ENCODE results near the gene SEPHS2. TPM values are rescaled to one million over a fixed set of nuclear protein-coding genes. Genes with fewer than 3 reads are reported as not detected.
"Not testable (repeated sequence)": the region's sequence is repeated elsewhere in the genome, so short reads cannot be mapped to it uniquely, and the experiment has no call there.

Gene SEPHS2
- total and polyA plus RNA-seq, 8 donors: 14.8 to 35.4 (median 25.4) TPM

DNA sequence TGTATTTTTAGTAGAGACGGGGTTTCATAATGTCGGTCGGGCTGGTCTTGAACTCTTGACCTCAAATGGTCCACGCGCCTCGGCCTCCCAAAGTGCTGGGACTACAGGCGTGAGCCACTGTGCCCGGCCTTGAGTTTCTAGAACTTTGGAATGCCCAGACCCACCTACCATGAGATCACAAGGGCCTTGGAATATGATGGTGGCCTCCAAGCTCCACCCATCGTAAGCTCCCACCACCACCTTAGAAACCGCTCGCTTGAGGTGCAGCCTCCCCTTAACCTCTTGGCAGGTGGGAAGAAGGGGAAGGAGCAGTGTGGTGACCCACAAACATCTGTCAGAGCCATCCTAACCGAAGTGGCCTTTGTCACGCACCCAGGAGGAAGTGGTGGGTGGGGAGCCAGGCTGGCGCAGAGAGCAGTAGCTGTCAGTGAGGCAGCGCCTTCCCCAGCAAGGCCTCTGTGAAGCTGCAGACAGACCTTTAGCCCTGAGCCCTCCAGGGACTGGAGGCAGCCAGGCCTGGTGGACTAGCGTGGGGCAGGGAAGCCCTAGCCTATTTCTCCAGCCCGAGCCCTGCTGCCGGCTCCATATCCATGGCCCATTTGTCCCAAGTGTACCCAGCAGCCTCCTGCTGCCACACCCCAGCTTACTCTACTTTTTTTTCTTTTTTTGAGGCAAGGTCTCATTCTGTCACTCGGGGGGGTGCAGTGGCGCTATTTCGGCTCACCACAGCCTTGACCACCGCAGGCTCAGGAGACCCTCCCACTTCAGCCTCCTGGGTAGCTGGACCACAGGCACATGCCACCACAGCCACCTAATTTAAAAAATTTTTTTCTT, 13.1 kb upstream of the SEPHS2 start:
- no peak overlapping the region for H3K4me3 ChIP-seq
- no peaks in the 10 kb centered on the region for H3K36me3 ChIP-seq
- no peaks in the 10 kb centered on the region for H3K4me1 ChIP-seq
- no peak for FAIRE-seq
- peak in 1 of 6 donors; percentile 31 for DNase-seq
- TF ChIP-seq, protein P1, sequence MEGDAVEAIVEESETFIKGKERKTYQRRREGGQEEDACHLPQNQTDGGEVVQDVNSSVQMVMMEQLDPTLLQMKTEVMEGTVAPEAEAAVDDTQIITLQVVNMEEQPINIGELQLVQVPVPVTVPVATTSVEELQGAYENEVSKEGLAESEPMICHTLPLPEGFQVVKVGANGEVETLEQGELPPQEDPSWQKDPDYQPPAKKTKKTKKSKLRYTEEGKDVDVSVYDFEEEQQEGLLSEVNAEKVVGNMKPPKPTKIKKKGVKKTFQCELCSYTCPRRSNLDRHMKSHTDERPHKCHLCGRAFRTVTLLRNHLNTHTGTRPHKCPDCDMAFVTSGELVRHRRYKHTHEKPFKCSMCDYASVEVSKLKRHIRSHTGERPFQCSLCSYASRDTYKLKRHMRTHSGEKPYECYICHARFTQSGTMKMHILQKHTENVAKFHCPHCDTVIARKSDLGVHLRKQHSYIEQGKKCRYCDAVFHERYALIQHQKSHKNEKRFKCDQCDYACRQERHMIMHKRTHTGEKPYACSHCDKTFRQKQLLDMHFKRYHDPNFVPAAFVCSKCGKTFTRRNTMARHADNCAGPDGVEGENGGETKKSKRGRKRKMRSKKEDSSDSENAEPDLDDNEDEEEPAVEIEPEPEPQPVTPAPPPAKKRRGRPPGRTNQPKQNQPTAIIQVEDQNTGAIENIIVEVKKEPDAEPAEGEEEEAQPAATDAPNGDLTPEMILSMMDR (IDR thresholded peaks at IDR 0.05): no peak
- intact Hi-C loops (cut with DNase I): loop anchor here in 1 of 3 donors (10.0 kb wide), 1 partner anchor 56 kb away; no protein-coding TSS in a partner anchor
- H3K27ac ChIP-seq: no peak overlapping the region
- H3K27me3 ChIP-seq: no peaks in the 10 kb centered on the region
- H3K9me3 ChIP-seq: no peaks in the 10 kb centered on the region
- 80 to 90% methylated on average over 22 of the region's 22 CpGs for WGBS, 2 donors
- peak in 2 of 4 donors; percentile 60 to 73 for ATAC-seq

DNA sequence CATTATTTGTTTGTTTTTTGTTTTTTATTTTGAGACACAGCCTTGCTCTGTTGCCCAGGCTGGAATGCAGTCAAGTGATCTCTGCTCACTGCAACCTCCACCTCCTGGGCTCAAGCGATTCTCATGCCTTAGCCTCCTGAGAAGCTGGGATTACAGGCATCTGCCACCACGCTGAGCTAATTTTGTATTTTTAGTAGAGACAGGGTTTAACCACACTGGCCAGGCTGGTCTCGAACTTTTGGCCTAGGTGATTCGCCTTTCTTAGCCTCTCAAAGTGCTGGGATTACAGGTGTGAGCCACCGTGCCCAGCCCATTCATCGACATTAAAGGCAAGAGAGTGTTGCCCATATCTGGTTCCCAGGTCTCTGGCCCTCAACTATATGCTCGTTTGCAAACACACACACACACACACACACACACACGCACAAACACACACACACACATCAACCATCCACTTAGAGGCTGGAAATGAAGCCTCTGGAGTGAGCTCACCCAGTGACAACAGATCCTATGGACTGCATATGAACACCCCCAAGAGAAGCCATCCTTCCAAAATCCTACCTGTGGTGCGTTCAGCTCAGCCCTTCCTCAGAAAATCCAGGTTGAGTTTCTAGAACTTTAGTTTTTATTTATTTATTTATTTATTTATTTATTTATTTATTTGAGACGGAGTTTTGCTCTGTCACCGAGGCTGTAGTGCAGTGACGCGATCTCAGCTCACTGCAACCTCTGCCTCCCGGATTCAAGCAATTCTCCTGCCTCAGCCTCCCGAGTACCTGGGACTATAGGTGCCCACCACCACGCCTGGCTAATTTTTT, 12.3 kb upstream of the SEPHS2 start:
- FAIRE-seq (no peak), ATAC-seq (no peak), DNase-seq (no peak)
- TF ChIP-seq, protein P1 (IDR thresholded peaks at IDR 0.05): no peak
- H3K36me3 ChIP-seq: no peaks in the 10 kb centered on the region
- H3K9me3 ChIP-seq: no peaks in the 10 kb centered on the region
- H3K27ac ChIP-seq: no peak overlapping the region
- WGBS, 2 donors: 87 to 90% methylated on average over 16 of the region's 16 CpGs
- no peaks in the 10 kb centered on the region for H3K27me3 ChIP-seq
- intact Hi-C loops (cut with DNase I): loop anchor here in 1 of 3 donors (10.0 kb wide), 1 partner anchor 57 kb away; no protein-coding TSS in a partner anchor
- H3K4me3 ChIP-seq: no peak overlapping the region
- no peaks in the 10 kb centered on the region for H3K4me1 ChIP-seq

DNA sequence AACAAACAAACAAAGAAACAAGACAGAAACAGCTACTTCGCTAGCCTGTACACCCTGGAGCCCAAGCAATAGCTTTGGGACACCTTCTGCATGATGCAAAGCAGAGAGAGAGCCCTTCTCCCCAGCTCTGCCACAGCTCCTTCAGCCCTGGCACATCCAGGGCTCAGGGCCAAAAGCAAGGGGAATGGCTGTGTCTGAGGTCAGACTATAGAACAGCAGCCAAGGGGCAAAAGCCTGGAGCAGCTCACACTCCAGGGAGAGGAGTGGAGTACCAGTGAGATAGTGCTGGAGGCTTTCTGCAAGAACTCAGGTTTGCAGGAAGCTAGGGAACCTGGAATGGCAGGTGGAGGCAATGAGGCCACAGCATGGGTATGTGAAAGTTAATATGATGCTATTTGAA, 11.6 kb upstream of the SEPHS2 start:
- no peak for ATAC-seq
- no peaks in the 10 kb centered on the region for H3K4me1 ChIP-seq
- no peaks in the 10 kb centered on the region for H3K27me3 ChIP-seq
- intact Hi-C loops (cut with DNase I): loop anchor here in 1 of 3 donors (10.0 kb wide), 1 partner anchor 58 kb away; no protein-coding TSS in a partner anchor
- DNase-seq: no peak
- 95 to 96% methylated on average over 1 of the region's 1 CpG for WGBS, 2 donors
- TF ChIP-seq, protein P1 (IDR thresholded peaks at IDR 0.05): no peak
- no peaks in the 10 kb centered on the region for H3K9me3 ChIP-seq
- no peak overlapping the region for H3K27ac ChIP-seq
- H3K4me3 ChIP-seq: no peak overlapping the region
- no peak for FAIRE-seq
- no peaks in the 10 kb centered on the region for H3K36me3 ChIP-seq

DNA sequence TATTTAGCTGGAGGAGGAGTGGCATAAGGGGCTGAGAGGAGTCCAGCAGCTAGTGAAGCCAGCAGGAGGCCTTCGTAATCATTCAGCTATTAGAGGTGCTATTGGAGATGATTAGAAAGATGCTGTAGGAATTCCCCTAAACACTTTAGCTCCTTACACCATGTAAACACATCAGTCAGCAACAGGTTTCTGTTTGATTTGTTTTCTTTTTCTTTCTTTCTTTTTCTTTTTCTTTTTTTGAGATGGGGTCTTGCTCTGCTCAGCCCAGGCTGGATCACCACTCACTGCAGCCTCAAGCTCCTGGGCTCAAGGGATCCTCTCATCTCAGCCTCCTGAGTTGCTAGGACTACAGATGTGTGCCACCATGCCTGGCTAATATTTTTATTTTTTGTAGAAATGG, 10.6 kb upstream of the SEPHS2 start:
- intact Hi-C loops (cut with DNase I): loop anchor here in 1 of 3 donors (10.0 kb wide), 1 partner anchor 58 kb away; no protein-coding TSS in a partner anchor
- TF ChIP-seq, protein P1 (IDR thresholded peaks at IDR 0.05): no peak
- WGBS, 2 donors: 84 to 96% methylated on average over 1 of the region's 1 CpG

DNA sequence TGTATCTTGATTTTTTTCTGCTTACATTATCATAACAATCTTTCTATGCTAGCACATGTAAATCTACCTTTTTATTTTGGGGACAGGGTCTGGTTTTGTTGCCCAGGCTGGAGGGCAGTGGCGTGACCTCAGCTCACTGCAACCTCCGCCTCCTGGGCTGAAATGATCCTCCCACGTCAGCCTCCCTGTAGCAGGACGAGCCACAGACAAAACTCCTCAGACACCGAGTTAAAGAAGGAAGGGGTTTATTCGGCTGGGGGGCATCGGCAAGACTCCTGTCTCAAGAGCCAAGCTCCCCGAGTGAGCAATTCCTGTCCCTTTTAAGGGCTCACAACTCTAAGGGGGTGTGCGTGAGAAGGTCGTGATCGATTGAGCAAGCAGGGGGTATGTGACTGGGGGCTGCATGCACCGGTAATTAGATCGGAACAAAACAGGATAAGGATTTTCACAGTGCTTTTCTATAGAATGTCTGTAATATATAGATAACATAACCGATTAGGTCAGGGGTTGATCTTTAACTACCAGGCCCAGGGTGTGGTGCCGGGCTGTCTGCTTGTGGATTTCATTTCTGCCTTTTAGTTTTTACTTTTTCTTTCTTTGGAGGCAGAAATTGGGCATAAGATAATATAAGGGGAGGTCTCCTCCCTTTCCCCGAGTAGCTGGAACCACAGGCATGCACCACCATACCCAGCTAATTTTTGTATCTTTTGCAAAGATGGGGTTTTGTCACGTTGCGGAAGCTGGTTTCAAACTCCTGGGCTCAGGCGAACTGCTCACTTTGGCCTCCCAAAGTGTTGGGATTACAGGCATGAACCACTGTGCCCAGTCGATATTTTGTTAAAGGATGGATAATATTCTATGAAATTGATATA, 7.3 kb upstream of the SEPHS2 start:
- H3K27ac ChIP-seq, H3K27me3 ChIP-seq, H3K4me1 ChIP-seq, H3K4me3 ChIP-seq, DNase-seq, ATAC-seq, FAIRE-seq, H3K9me3 ChIP-seq, H3K36me3 ChIP-seq: not testable (repeated sequence)
- WGBS, 2 donors: 66 to 74% methylated on average over 20 of the region's 20 CpGs
- intact Hi-C loops (cut with DNase I): loop anchor here in 1 of 3 donors (10.0 kb wide), 1 partner anchor 62 kb away; no protein-coding TSS in a partner anchor

More for the DNA sequence above, 10.6 kb upstream of the SEPHS2 start:
- no peaks in the 10 kb centered on the region for H3K27me3 ChIP-seq
- FAIRE-seq (no peak), DNase-seq (no peak), ATAC-seq (no peak)
- H3K4me3 ChIP-seq: no peak overlapping the region
- H3K36me3 ChIP-seq: no peaks in the 10 kb centered on the region
- no peaks in the 10 kb centered on the region for H3K9me3 ChIP-seq
- H3K27ac ChIP-seq: no peak overlapping the region
- no peaks in the 10 kb centered on the region for H3K4me1 ChIP-seq

Measured in pancreas (tissue), 10 donors.